Measurements from ENCODE around the gene INPP5B. TPM values are rescaled to one million over a fixed set of nuclear protein-coding genes. Genes with fewer than 3 reads are reported as not detected.
A peak's percentile ranks its signal among the peaks of the same experiment; 100 is the strongest.

The INPP5B gene
- total and polyA plus RNA-seq, 9 of the 15 experiments (the other 6 are each of a cell fraction or from before 2014, with no cell fraction given) = 14.1 to 28.7 (median 20.9) TPM

DNA sequence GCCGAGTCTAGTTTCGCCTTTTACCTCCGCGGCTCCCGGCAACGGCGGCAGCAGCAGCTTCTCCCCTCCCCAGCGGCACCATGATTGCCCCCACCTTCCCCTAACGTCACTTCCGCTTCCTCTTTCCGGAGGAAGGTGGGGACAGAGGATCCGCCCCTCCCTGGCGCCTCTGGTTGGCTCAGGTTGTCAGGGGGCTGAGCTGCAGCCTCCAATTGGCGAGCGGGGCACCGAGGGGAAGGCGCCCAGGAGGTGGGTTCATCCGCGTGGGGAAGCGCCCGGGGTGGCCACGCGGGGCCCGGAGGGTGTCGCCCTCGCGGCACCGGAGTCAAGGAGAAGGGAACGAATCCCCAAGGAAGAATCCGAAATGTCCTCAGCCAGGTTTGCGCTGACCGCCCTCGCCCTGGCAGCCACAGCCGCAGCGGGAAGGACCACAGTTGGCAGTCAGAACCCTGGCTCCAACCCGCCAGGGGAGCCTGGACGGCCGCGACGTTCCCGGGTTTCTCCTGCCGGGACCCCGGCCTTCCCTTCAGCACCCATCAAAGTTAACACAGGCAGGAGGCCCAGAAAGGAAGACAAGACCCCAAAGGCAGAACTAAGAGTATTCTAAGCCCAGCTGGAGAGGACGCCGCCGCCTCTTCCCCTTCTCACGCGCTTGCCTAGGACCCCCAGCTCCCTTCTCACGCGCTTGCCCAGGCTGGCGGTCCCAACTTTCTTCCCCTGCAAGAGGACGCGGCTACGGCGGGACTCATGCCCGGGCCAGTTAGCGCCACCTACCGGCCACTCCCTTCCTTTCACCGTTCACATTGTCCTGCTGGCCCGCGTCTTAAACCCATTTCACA is 87.1 kb downstream of the INPP5B start, which contains the start of gene MTF1:
Gene MTF1, minus strand, starts transcription at position 86 of the 839 bp plus-strand sequence. CDS start 1,934 bp downstream, outside the sequence.
- Histone ChIP-seq H3K9me3 (replicated peaks; ENCODE audit: control insufficient read depth, insufficient read depth, low read depth, low read length) (no peaks in the 10 kb centered on the region), H4K20me1 (replicated peaks; ENCODE audit: control insufficient read depth, insufficient read depth, low read length) (0 out of 2 replicates have a peak, but pooled peaks cover 5% of the 10 kb centered on the region), H3K27me3 (ENCODE audit: control insufficient read depth in 2 of 2, insufficient read depth in 2 of 2, low read length in 2 of 2) (no peaks in the 10 kb centered on the region; a peak in 1 of 5 replicates), H3K9ac (ENCODE audit: insufficient read depth in 1 of 2, low read depth in 2 of 2, low read length in 2 of 2) (peak within 1 kb of the TSS; percentile 90 to 98), H3K36me3 (ENCODE audit: control insufficient read depth, insufficient read depth, low read length) (peaks cover 40% of the 10 kb centered on the region), H3K27ac (ENCODE audit: extremely low read depth, low read depth, low read length) (peak within 1 kb of the TSS; percentile 81), H3K4me1 (replicated peaks in 1 of 2; ENCODE audit: control insufficient read depth in 2 of 2, insufficient read depth in 2 of 2, low read length in 2 of 2) (peaks cover 21 to 22% of the 10 kb centered on the region in 2 experiments; a peak in 4 of 5 replicates), H3K4me3 (peak within 1 kb of the TSS; percentile 97), H2AFZ (ENCODE audit: low read depth, low read length) (peak within 1 kb of the TSS; percentile 84), H3K9me1 (ENCODE audit: control insufficient read depth, insufficient read depth, low read length) (no peaks in the 10 kb centered on the region), H3K4me2 (ENCODE audit: insufficient read depth, low read length) (peak within 1 kb of the TSS; percentile 98), H3K79me2 (ENCODE audit: control insufficient read depth, insufficient read depth, low read length) (peaks cover 33% of the 10 kb centered on the region)
- POLR2A ChIA-PET = interaction anchor here (0.6 to 2.4 kb wide), 16 partner anchors 9 to 171 kb away, joined by 3 to 14 read pairs (median 4); partner anchors contain the start of genes C1orf122 and YRDC
- TSS peak; percentile 95 for BruUV-seq (replicated peaks)
- in situ Hi-C loops (cut with MboI) = no loop called here
- intact Hi-C loops (cut with micrococcal nuclease) = loop anchor here (2.0 kb wide), 2 partner anchors 49 to 167 kb away; partner anchors contain the start of gene CDCA8
- FAIRE-seq (peak; percentile 96), DNase-seq (ENCODE audit: extremely low read depth in 1 of 4, low spot score in 3 of 4) (peak; percentile 99 to 100 (median 99)), ATAC-seq (peak; percentile 99)
- under 1% methylated on average over 59 of the region's 61 CpGs for WGBS (ENCODE audit: insufficient coverage, low coverage, missing lambda C conversion rate)
- CTCF ChIA-PET (ENCODE audit: low intra/inter-chr PET ratio) = interaction anchor here (0.6 kb wide), 2 partner anchors 48 to 346 kb away, joined by 3 read pairs; no protein-coding TSS in a partner anchor
- TF ChIP-seq ZNF589 (CRISPR knock-in tag; IDR thresholded peaks at IDR 0.05; ENCODE audit: low read depth) = no peak; the same call in 1 of the 2 replicates
- TF ChIP-seq TFE3 (CRISPR knock-in tag; IDR thresholded peaks at IDR 0.05) = no peak
- TF ChIP-seq ETV5 (CRISPR knock-in tag; IDR thresholded peaks at IDR 0.05; ENCODE audit: low read depth) = 0 out of 2 replicates have a peak, but pooled peaks have one; percentile 17
- peak; percentile 80 for TF ChIP-seq TBP (optimal IDR thresholded peaks at IDR 0.05; ENCODE audit: low read depth, low read length)
- peak; percentile 76 for TF ChIP-seq CTBP1 (IDR thresholded peaks at IDR 0.05; ENCODE audit: borderline replicate concordance)
- TF ChIP-seq SMARCE1 (IDR thresholded peaks at IDR 0.05) = 0 out of 2 replicates have a peak, but pooled peaks have one; percentile 36
- no peak; the same call in 1 of the 2 replicates for TF ChIP-seq ARID1B (IDR thresholded peaks at IDR 0.05)
- TF ChIP-seq CEBPG (CRISPR knock-in tag; IDR thresholded peaks at IDR 0.05) = no peak
- no peak for TF ChIP-seq CEBPG (tag; conservative IDR thresholded peaks at IDR 0.05 in 1 of 2, IDR thresholded peaks at IDR 0.05 in 1 of 2)
- 0 out of 2 replicates have a peak, but pooled peaks have one; percentile 10 for TF ChIP-seq RFX7 (CRISPR knock-in tag; IDR thresholded peaks at IDR 0.05)
- TF ChIP-seq ESRRB (CRISPR knock-in tag; IDR thresholded peaks at IDR 0.05; ENCODE audit: borderline replicate concordance) = no peak
- TF ChIP-seq MYC (IDR thresholded peaks at IDR 0.05; ENCODE audit: low read depth, low read length) = peak; percentile 96
- peak; percentile 98 for TF ChIP-seq MYC (CRISPR knock-in tag; IDR thresholded peaks at IDR 0.05; ENCODE audit: borderline replicate concordance, low read depth)
- no peak for TF ChIP-seq GATA2 (CRISPR knock-in tag; IDR thresholded peaks at IDR 0.05)
- no peak for TF ChIP-seq POLR3G (IDR thresholded peaks at IDR 0.05; ENCODE audit: extremely low read depth, insufficient read length, insufficient replicate concordance)
- no peak; the same call in 1 of the 2 replicates for TF ChIP-seq JUN (IDR thresholded peaks at IDR 0.05; ENCODE audit: borderline replicate concordance, low read depth, low read length)
- TF ChIP-seq JUN (CRISPR knock-in tag; IDR thresholded peaks at IDR 0.05; ENCODE audit: borderline replicate concordance) = no peak
- no peak for TF ChIP-seq ZNF699 (CRISPR knock-in tag; IDR thresholded peaks at IDR 0.05; ENCODE audit: insufficient replicate concordance)
- peak; percentile 40 for TF ChIP-seq NBN (IDR thresholded peaks at IDR 0.05; ENCODE audit: low read depth)
- TF ChIP-seq GTF2B (IDR thresholded peaks at IDR 0.05; ENCODE audit: extremely low read depth, insufficient read length) = no peak

All from K562 (cell line).